MCF 10A (cell line): Measurements from ENCODE around the gene SLC38A7. TPM values are rescaled to one million over a fixed set of nuclear protein-coding genes. Genes with fewer than 3 reads are reported as not detected.

ENCODE experiments used
- total RNA-seq: library from RNA; stranded (reverse); gene quantifications from 2 replicates; pipeline ENCODE4 v1.2.3, GENCODE V29; 2022

SLC38A7 gene
- total RNA-seq, 1 experiment from 2014 or later: 12.6 TPM

Other genes starting within 250 kb of the SLC38A7 start
- gene NDRG4, start 184.6 kb downstream of the SLC38A7 start, total RNA-seq: not detected in 2 replicates
- gene SETD6, start 169.3 kb downstream of the SLC38A7 start, total RNA-seq: 18.4 and 19.5 TPM in 2 replicates
- gene CNOT1, start 54.9 kb downstream of the SLC38A7 start, total RNA-seq: 201 and 219 TPM in 2 replicates
- gene GOT2, start 49.5 kb upstream of the SLC38A7 start, total RNA-seq: 86.8 and 96.9 TPM in 2 replicates